IMR-90 (cell line): ENCODE measurements around the gene DUS3L. TPM values are rescaled to one million over a fixed set of nuclear protein-coding genes. Genes with fewer than 3 reads are reported as not detected.

Source experiments
- ATAC-seq: fragments of 200-7000 bp; cut with Tn5 transposase; 2 replicates; pipeline ENCODE4 v1.9.1; 2020; ENCODE audit warnings: low read depth, mild to moderate bottlenecking, moderate library complexity
- BruUV-seq: library from RNA; stranded (reverse); fragments of 400-500 nt; replicated peaks from 2 replicates; lab custom pipeline; 2021; lab: Mats Ljungman, UMichigan
- CTCF ChIA-PET: fragments of 300-600 bp; formaldehyde crosslinking; extraction: SDS; loops from one replicate; lab custom pipeline; 2021; ENCODE audit warnings: antibody characterized with exemption; lab: Yijun Ruan, JAX
- POLR2A ChIA-PET: fragments of 300-600 bp; sonication (Branson Sonifier 250); formaldehyde crosslinking; loops from one replicate; lab custom pipeline; 2022; ENCODE audit warnings: antibody characterized with exemption; ENCODE audit not compliant: unreplicated experiment; lab: Charles Lee
- DNase-seq: peaks from one replicate; pipeline ENCODE4 v3.0.0; 2013
- H2AFZ ChIP-seq: replicated peaks from 2 replicates; pipeline ENCODE3; 2013; ENCODE audit warnings: low read length, mild to moderate bottlenecking; ENCODE audit not compliant: poor library complexity
- H2AK5ac ChIP-seq: 2 replicates; pipeline ENCODE4 v1.6.1; 2013; ENCODE audit warnings: low read depth, low read length, inconsistent platforms
- H2AK9ac ChIP-seq: replicated peaks from 2 replicates; pipeline ENCODE3; 2013; ENCODE audit warnings: mild to moderate bottlenecking, low read depth, low read length, moderate library complexity; ENCODE audit not compliant: poor library complexity
- H2BK120ac ChIP-seq: 2 replicates; pipeline ENCODE4 v1.6.1; 2013; ENCODE audit warnings: low read depth, low read length, inconsistent platforms
- H2BK15ac ChIP-seq: 3 replicates; pipeline ENCODE4 v1.6.1; 2013; ENCODE audit warnings: low read depth, low read length, inconsistent platforms
- H2BK20ac ChIP-seq: 2 replicates; pipeline ENCODE4 v1.6.1; 2013; ENCODE audit warnings: low read depth, mild to moderate bottlenecking, inconsistent platforms, low read length, moderate library complexity
- H2BK5ac ChIP-seq: 2 replicates; pipeline ENCODE4 v1.6.1; 2013; ENCODE audit warnings: mild to moderate bottlenecking, low read depth, low read length, inconsistent platforms; ENCODE audit not compliant: poor library complexity, severe bottlenecking
- H3K14ac ChIP-seq: replicated peaks from 2 replicates; pipeline ENCODE4 v1.6.1; 2013; ENCODE audit warnings: low read depth, low read length, inconsistent platforms
- H3K18ac ChIP-seq: 2 replicates; pipeline ENCODE4 v1.6.1; 2013; ENCODE audit warnings: low read depth, low read length, control low read depth
- H3K23ac ChIP-seq: 2 replicates; pipeline ENCODE4 v1.6.1; 2013; ENCODE audit warnings: low read depth, low read length, inconsistent platforms
- H3K27ac ChIP-seq: 2 replicates; pipeline ENCODE4 v1.5.1; 2013; ENCODE audit warnings: mild to moderate bottlenecking, control low read depth, low read length; ENCODE audit not compliant: insufficient read depth
- H3K27me3 ChIP-seq: 2 replicates; pipeline ENCODE4 v1.6.1; 2013; ENCODE audit warnings: low read length; ENCODE audit not compliant: control insufficient read depth, insufficient read depth
- H3K36me3 ChIP-seq: 2 replicates; pipeline ENCODE4 v1.6.1; 2013; ENCODE audit warnings: low read length, mixed read lengths; ENCODE audit not compliant: control insufficient read depth, insufficient read depth
- H3K4ac ChIP-seq: 2 replicates; pipeline ENCODE4 v1.6.1; 2013; ENCODE audit warnings: low read depth, low read length, inconsistent platforms
- H3K4me1 ChIP-seq: 2 replicates; pipeline ENCODE4 v1.6.1; 2013; ENCODE audit warnings: low read length, mixed read lengths; ENCODE audit not compliant: control insufficient read depth, insufficient read depth
- H3K4me2 ChIP-seq: 2 replicates; pipeline ENCODE4 v1.6.1; 2013; ENCODE audit warnings: low read depth, mild to moderate bottlenecking, control low read depth, low read length, moderate library complexity
- H3K4me3 ChIP-seq: 2 replicates; pipeline ENCODE4 v1.5.1; 2013; ENCODE audit warnings: low read depth, mild to moderate bottlenecking, control low read depth, low read length, moderate library complexity; ENCODE audit not compliant: insufficient read depth
- H3K56ac ChIP-seq: 2 replicates; pipeline ENCODE4 v1.6.1; 2013; ENCODE audit warnings: low read length, inconsistent platforms; ENCODE audit not compliant: insufficient read depth; ENCODE audit errors: extremely low read depth
- H3K79me1 ChIP-seq, 2 experiments: 2 replicates each; pipeline ENCODE4 v1.6.1; 2013; ENCODE audit warnings: low read length in 2 of 2, inconsistent platforms in 1 of 2, low read depth in 1 of 2
- H3K9ac ChIP-seq: 2 replicates; pipeline ENCODE4 v1.6.1; 2013; ENCODE audit warnings: low read depth, low read length, control low read depth
- H3K9me1 ChIP-seq: 2 replicates; pipeline ENCODE4 v1.6.1; 2013; ENCODE audit warnings: low read length, inconsistent platforms; ENCODE audit not compliant: insufficient read depth
- H3K9me3 ChIP-seq: 2 replicates; pipeline ENCODE4 v1.6.1; 2013; ENCODE audit warnings: low read length; ENCODE audit not compliant: control insufficient read depth, insufficient read depth
- H4K20me1 ChIP-seq: 2 replicates; pipeline ENCODE4 v1.6.1; 2013; ENCODE audit warnings: low read length, inconsistent platforms; ENCODE audit not compliant: insufficient read depth
- H4K5ac ChIP-seq: 2 replicates; pipeline ENCODE4 v1.6.1; 2013; ENCODE audit warnings: mild to moderate bottlenecking, low read depth, low read length, control low read depth
- H4K8ac ChIP-seq, 2 experiments: 2 replicates each; pipeline ENCODE4 v1.6.1; 2013; ENCODE audit warnings: low read depth in 2 of 2, low read length in 2 of 2, control low read depth in 1 of 2, inconsistent platforms in 1 of 2
- H4K91ac ChIP-seq: 2 replicates; pipeline ENCODE4 v1.6.1; 2013; ENCODE audit warnings: low read depth, low read length, inconsistent platforms; ENCODE audit not compliant: insufficient read depth
- BHLHE40 ChIP-seq: fragments of 150-350 bp; IDR thresholded peaks from 2 replicates; pipeline ENCODE4 v1.6.1; 2016; ENCODE audit warnings: mild to moderate bottlenecking, low read depth, low read length
- CEBPB ChIP-seq: IDR thresholded peaks from 2 replicates; pipeline ENCODE4 v1.6.1; 2012; ENCODE audit warnings: low read depth, low read length, improper control_type of control experiment
- CHD1 ChIP-seq: IDR thresholded peaks from 2 replicates; pipeline ENCODE4 v1.6.1; 2012; ENCODE audit warnings: low read depth, low read length, improper control_type of control experiment
- FOS ChIP-seq: fragments of 150-350 bp; IDR thresholded peaks from 2 replicates; pipeline ENCODE4 v1.6.1; 2016; ENCODE audit warnings: low read depth, low read length
- MAZ ChIP-seq: IDR thresholded peaks from 2 replicates; pipeline ENCODE4 v1.6.1; 2012; ENCODE audit warnings: low read depth, mild to moderate bottlenecking, low read length, improper control_type of control experiment, moderate library complexity, borderline replicate concordance
- MXI1 ChIP-seq: IDR thresholded peaks from 2 replicates; pipeline ENCODE4 v1.6.1; 2012; ENCODE audit warnings: low read depth, mild to moderate bottlenecking, low read length, moderate library complexity, borderline replicate concordance
- NFE2L2 ChIP-seq: fragments of 150-350 bp; IDR thresholded peaks from 2 replicates; pipeline ENCODE4 v1.6.1; 2016; ENCODE audit warnings: low read depth, mild to moderate bottlenecking, low read length
- POLR2A ChIP-seq: IDR thresholded peaks from 2 replicates; pipeline ENCODE4 v1.6.1; 2012; ENCODE audit warnings: mild to moderate bottlenecking, low read depth, low read length
- RAD21 ChIP-seq: IDR thresholded peaks from 2 replicates; pipeline ENCODE4 v1.6.1; 2012; ENCODE audit warnings: low read length, improper control_type of control experiment
- RCOR1 ChIP-seq: IDR thresholded peaks from 2 replicates; pipeline ENCODE4 v1.6.1; 2012; ENCODE audit warnings: mild to moderate bottlenecking, low read length, improper control_type of control experiment; ENCODE audit not compliant: insufficient replicate concordance
- RFX5 ChIP-seq: IDR thresholded peaks from 2 replicates; pipeline ENCODE4 v1.8.0; 2012; ENCODE audit warnings: low read depth, mild to moderate bottlenecking, low read length, moderate library complexity
- SMC3 ChIP-seq: fragments of 150-350 bp; IDR thresholded peaks from 2 replicates; pipeline ENCODE4 v1.6.1; 2016; ENCODE audit warnings: low read depth, mild to moderate bottlenecking, antibody characterized with exemption, low read length, moderate library complexity
- WGBS, 2 experiments: methylation state at CpG; one replicate each; pipeline versions ENCODE4 v1.1.5 to v1.1.7; 2013; ENCODE audit warnings: missing lambda C conversion rate in 2 of 2; ENCODE audit not compliant: insufficient read length in 1 of 2; ENCODE audit errors: extremely low coverage in 2 of 2; 5-methylcytosine and 5-hydroxymethylcytosine counted together
- dilution Hi-C: fragments of 300-500 bp; cut with HindIII; formaldehyde crosslinking; loops from one replicate; pipeline ENCODE4 v1.14.3; 2018; ENCODE audit warnings: low sequenced_read_pairs; ENCODE audit not compliant: unreplicated experiment
- in situ Hi-C: fragments of 300-500 bp; cut with MboI; formaldehyde crosslinking; loops from 3 replicates; pipeline ENCODE4 v1.14.3; 2019; ENCODE audit warnings: low sequenced_read_pairs, inconsistent platforms, mixed read lengths
- intact Hi-C: fragments of 100-400 bp; cut with micrococcal nuclease; formaldehyde crosslinking; loops from 2 replicates; pipeline ENCODE4 v1.10.0; 2022
- polyA plus RNA-seq, 3 experiments: library from polyadenylated mRNA; depleted of rRNA; stranded (reverse); fragments of >200 nt; gene quantifications; 2 replicates each; pipeline ENCODE4 v1.2.3, GENCODE V29; 2012; ENCODE audit warnings: low replicate concordance in 1 of 3
- total RNA-seq: library from RNA; depleted of rRNA; stranded (reverse); fragments of >200 nt; gene quantifications from 2 replicates; pipeline ENCODE4 v1.2.3, GENCODE V29; 2012
- TF ChIP-seq, protein P1 (sequence below): fragments of 150-350 bp; IDR thresholded peaks from 2 replicates; pipeline ENCODE4 v1.6.1; 2017; ENCODE audit warnings: mild to moderate bottlenecking, antibody characterized with exemption, low read length, low read depth
- TF ChIP-seq, protein P2 (sequence below): conservative IDR thresholded peaks from 2 replicates; pipeline ENCODE4 v1.5.1; 2012; ENCODE audit warnings: mild to moderate bottlenecking, low read depth, low read length, improper control_type of control experiment
- TF ChIP-seq, protein P3 (sequence below): fragments of 150-350 bp; IDR thresholded peaks from 2 replicates; pipeline ENCODE4 v1.6.1; 2016; ENCODE audit warnings: low read depth, mild to moderate bottlenecking, low read length, moderate library complexity, borderline replicate concordance

Gene DUS3L
- total and polyA plus RNA-seq, 2 of the 4 experiments (the other 2 are of a cell fraction), result 12.4 to 21.3 TPM

GRCh38 chr19:5785423-5785822, 5.5 kb downstream of the DUS3L start:
- DNase-seq, result no peak
- POLR2A ChIA-PET, result no interaction called here
- no peak overlapping the region for H3K4me3 ChIP-seq
- TF ChIP-seq FOS (no peak), SMC3 (no peak), MXI1 (no peak), RCOR1 (no peak), RFX5 (no peak), CHD1 (no peak), POLR2A (no peak), CEBPB (no peak), RAD21 (no peak), MAZ (no peak), NFE2L2 (no peak), BHLHE40 (no peak)
- TF ChIP-seq, protein P1, sequence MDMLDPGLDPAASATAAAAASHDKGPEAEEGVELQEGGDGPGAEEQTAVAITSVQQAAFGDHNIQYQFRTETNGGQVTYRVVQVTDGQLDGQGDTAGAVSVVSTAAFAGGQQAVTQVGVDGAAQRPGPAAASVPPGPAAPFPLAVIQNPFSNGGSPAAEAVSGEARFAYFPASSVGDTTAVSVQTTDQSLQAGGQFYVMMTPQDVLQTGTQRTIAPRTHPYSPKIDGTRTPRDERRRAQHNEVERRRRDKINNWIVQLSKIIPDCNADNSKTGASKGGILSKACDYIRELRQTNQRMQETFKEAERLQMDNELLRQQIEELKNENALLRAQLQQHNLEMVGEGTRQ, result no peak
- TF ChIP-seq, protein P2, sequence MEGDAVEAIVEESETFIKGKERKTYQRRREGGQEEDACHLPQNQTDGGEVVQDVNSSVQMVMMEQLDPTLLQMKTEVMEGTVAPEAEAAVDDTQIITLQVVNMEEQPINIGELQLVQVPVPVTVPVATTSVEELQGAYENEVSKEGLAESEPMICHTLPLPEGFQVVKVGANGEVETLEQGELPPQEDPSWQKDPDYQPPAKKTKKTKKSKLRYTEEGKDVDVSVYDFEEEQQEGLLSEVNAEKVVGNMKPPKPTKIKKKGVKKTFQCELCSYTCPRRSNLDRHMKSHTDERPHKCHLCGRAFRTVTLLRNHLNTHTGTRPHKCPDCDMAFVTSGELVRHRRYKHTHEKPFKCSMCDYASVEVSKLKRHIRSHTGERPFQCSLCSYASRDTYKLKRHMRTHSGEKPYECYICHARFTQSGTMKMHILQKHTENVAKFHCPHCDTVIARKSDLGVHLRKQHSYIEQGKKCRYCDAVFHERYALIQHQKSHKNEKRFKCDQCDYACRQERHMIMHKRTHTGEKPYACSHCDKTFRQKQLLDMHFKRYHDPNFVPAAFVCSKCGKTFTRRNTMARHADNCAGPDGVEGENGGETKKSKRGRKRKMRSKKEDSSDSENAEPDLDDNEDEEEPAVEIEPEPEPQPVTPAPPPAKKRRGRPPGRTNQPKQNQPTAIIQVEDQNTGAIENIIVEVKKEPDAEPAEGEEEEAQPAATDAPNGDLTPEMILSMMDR, result no peak
- TF ChIP-seq, protein P3, sequence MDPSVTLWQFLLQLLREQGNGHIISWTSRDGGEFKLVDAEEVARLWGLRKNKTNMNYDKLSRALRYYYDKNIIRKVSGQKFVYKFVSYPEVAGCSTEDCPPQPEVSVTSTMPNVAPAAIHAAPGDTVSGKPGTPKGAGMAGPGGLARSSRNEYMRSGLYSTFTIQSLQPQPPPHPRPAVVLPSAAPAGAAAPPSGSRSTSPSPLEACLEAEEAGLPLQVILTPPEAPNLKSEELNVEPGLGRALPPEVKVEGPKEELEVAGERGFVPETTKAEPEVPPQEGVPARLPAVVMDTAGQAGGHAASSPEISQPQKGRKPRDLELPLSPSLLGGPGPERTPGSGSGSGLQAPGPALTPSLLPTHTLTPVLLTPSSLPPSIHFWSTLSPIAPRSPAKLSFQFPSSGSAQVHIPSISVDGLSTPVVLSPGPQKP, result no peak
- no peak overlapping the region for H3K56ac ChIP-seq
- H2BK5ac ChIP-seq, result no peak overlapping the region
- no TSS peak for BruUV-seq
- no peak overlapping the region for H3K4ac ChIP-seq
- intact Hi-C loops, result no loop called here
- in situ Hi-C loops, result no loop called here
- dilution Hi-C loops, result no loop called here
- H3K14ac ChIP-seq, result no peak overlapping the region
- H4K5ac ChIP-seq, result no peak overlapping the region
- CTCF ChIA-PET, result no interaction called here
- H2AK9ac ChIP-seq, result no peak overlapping the region
- H2BK120ac ChIP-seq, result no peak overlapping the region
- no peak overlapping the region for H3K23ac ChIP-seq
- peaks cover 47% of the 10 kb centered on the region for H3K36me3 ChIP-seq
- no peak overlapping the region for H3K18ac ChIP-seq
- no peaks in the 10 kb centered on the region for H3K27me3 ChIP-seq
- H4K8ac ChIP-seq, result no peak overlapping the region
- H2BK15ac ChIP-seq, result no peak overlapping the region
- no peak overlapping the region for H4K91ac ChIP-seq
- H3K9me1 ChIP-seq, result 0 out of 2 replicates have a peak, but pooled peaks cover 3% of the 10 kb centered on the region
- peaks cover 7% of the 10 kb centered on the region for H4K20me1 ChIP-seq
- WGBS, 2 experiments, result 93% methylated on average over 27 of the region's 37 CpGs; no CpG with 5 or more reads in 1 of the 2 experiments
- no peak for ATAC-seq
- 0 out of 2 replicates have a peak, but pooled peaks cover 2% of the 10 kb centered on the region for H3K4me1 ChIP-seq
- H3K4me2 ChIP-seq, result no peak overlapping the region
- H3K9me3 ChIP-seq, result no peaks in the 10 kb centered on the region
- no peak overlapping the region for H3K27ac ChIP-seq
- no peak overlapping the region for H2BK20ac ChIP-seq
- no peak overlapping the region for H3K9ac ChIP-seq
- peaks cover 0 to 11% of the 10 kb centered on the region in 2 experiments; a peak in 2 of 4 replicates for H3K79me1 ChIP-seq
- no peak overlapping the region for H2AK5ac ChIP-seq
- H2AFZ ChIP-seq, result no peak overlapping the region
